ENCODE results near the gene SOST.

- TF ChIP-seq CTCF (conservative IDR thresholded peaks at IDR 0.05 in 1 of 2, IDR thresholded peaks at IDR 0.05 in 1 of 2; ENCODE audit: extremely low read depth in 1 of 2, insufficient read depth in 1 of 2, low read depth in 1 of 2, low read length in 2 of 2) (no peak), EZH2 (IDR thresholded peaks at IDR 0.05; ENCODE audit: borderline replicate concordance, low read length) (no peak)
Measured at GRCh38 chr17:43767053-43767712, 8.6 kb upstream of the SOST start.
